Hindlimb muscle (tissue), 1 donor: ENCODE results near the gene FKRP. TPM values are rescaled to one million over a fixed set of nuclear protein-coding genes. Genes with fewer than 3 reads are reported as not detected.
"Not testable (repeated sequence)": the region's sequence is repeated elsewhere in the genome, so short reads cannot be mapped to it uniquely, and the experiment has no call there.

Source experiments
- DNase-seq: peaks from one replicate; pipeline ENCODE4 v3.0.0-alpha.2; 2013
- polyA plus RNA-seq: library from polyadenylated mRNA; unstranded; fragments of 120-200 nt; gene quantifications from one replicate; pipeline ENCODE4 v1.2.1, GENCODE V29; 2013; ENCODE audit not compliant: insufficient read length

The FKRP gene
- polyA plus RNA-seq, 1 donor = 20.3 TPM

GRCh38 chr19:46759817-46760333 lies 14.0 kb downstream of the FKRP start:
- DNase-seq = no peak

GRCh38 chr19:46760363-46760762 lies 14.5 kb downstream of the FKRP start:
- DNase-seq = no peak

DNA sequence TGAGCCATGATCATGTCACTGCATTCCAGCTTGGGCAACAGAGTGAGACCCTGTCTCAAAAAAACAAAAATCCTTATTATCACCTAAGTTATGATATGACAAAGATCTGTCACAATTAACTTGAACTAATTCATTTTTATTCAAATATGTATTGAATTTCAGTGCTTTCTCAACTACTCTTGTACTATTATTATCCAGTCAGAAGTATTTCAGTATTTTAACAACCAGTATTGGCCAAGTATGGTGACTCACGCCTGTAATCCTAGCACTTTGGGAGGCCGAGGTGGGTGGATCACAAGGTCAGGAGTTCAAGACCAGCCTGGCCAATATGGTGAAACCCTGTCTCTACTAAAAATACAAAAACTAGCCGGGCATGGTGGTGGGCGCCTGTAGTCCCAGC lies 15.0 kb downstream of the FKRP start:
- DNase-seq = not testable (repeated sequence)

DNA sequence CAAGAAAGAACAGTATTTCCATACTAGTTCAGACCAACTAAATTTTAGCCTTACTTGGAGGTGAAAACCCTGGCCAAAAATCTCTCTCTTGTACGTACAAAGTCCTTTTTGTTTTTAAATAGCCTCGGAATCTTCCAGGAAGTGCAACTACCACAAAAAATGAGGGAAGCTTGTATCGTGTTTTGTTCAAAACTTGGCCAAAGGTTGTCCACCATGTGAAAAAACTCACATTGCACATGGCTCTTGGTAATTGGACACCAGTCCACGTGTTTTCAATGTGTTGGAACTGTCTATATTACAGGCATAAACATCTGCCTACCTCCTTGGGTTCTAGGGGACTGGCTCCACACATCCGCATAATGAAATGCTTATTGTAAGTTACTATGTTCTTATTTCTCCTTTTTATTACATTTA lies 15.6 kb downstream of the FKRP start:
- DNase-seq = no peak

DNA sequence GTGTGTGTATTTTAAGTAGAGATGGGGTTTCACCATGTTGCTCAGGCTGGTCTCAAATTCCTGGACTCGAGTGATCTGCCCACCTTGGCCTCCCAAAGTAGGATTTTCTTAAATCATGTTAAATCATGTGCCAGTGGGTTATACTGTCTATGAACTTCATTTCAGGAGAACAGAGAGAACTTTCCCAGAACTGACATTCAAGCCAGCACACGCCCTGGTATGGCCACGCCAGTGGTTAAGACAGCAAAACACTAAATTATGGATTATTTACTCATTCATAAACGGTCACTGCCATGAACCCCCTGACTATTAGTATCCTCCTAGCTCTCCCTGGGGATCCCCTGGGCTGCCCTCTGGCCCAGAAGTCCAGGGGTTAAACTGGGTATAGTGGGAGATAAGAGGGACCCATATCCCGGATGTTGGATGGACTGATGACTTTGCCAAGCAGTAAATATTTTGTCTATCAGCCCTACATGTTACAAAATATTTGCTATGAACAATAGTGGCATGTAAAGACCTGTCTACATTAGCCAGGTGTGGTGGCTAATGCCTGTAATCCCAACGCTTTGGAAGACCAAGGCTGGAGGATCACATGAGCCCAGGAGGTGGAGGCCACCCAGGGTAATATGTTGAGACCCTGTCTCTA lies 16.5 kb downstream of the FKRP start:
- no peak for DNase-seq

- no peak for DNase-seq
Measured at GRCh38 chr19:46764817-46765291, 19.0 kb downstream of the FKRP start.

GRCh38 chr19:46766569-46767317 lies 20.9 kb downstream of the FKRP start:
- no peak for DNase-seq

- DNase-seq = not testable (repeated sequence)
Measured at GRCh38 chr19:46768746-46769145, 22.9 kb downstream of the FKRP start.

DNA sequence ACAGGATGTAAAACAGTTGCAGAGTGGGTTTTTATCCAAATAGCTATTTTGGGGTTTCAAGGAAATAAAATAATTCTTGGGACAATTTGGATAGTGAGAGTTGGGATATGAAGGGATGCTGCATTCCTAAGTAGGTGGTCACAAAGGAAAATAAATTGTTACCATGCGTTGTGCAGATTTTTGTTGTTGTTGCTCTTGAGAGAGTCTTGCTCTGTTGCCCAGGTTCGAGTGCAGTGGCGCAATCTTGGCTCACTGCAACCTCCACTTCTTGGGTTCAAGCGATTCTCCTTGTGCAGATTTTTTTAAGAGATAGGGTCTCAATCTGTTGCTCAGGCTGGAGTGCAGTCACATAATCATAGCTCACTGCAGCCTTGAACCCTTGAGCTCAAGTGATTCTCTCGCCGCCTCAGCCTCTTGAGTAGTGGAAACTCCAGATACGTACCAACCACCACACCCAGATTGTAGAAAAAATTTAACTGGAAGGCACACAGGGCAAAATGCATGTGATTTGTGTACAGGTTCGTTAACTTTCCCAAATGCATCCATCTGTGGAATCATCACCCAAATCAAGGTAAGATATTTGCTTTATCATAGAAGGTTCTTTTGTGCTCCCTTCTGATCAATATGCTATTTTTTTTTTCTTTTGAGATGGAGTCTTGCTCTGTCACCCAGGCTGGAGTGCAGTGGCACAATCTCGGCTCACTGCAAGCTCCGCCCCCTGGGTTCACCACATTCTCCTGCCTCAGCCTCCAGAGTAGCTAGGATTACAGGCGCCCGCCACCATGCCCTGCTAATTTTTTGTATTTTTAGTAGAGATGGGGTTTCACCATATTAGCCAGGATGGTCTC lies 26.5 kb downstream of the FKRP start:
- DNase-seq = no peak

GRCh38 chr19:46773018-46773399 lies 27.2 kb downstream of the FKRP start:
- DNase-seq = no peak

DNA sequence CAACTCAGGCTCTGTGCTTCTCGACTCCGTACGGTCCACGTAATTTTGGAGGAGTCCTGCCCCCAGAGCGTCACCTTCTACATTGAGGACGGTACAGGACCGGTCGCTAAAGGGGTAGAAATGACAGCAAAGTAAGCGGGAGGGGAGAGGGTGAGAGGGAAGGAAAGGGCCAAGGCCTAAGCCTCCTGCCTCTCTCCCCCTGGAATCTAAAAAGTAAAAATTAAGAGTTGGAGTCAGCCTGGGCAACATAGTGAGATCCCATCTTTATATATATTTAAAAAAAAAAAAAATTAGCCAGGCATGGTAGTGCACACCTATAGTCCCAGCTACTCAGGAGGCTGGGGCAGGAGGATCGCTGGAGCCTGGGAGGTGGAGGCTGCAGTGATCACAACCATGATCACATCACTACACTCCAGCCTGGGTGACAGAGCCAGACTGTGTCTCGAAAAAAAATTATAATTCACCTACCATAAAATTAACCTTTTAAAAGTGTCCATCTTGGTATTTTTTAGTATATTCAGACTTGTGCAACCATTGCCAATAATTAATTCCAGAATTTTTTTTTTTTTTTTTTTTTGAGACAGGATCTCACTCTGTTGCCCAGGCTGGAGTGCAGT lies 29.9 kb downstream of the FKRP start:
- no peak for DNase-seq

- no peak for DNase-seq
Measured at GRCh38 chr19:46776927-46777911, 31.4 kb downstream of the FKRP start.

DNA sequence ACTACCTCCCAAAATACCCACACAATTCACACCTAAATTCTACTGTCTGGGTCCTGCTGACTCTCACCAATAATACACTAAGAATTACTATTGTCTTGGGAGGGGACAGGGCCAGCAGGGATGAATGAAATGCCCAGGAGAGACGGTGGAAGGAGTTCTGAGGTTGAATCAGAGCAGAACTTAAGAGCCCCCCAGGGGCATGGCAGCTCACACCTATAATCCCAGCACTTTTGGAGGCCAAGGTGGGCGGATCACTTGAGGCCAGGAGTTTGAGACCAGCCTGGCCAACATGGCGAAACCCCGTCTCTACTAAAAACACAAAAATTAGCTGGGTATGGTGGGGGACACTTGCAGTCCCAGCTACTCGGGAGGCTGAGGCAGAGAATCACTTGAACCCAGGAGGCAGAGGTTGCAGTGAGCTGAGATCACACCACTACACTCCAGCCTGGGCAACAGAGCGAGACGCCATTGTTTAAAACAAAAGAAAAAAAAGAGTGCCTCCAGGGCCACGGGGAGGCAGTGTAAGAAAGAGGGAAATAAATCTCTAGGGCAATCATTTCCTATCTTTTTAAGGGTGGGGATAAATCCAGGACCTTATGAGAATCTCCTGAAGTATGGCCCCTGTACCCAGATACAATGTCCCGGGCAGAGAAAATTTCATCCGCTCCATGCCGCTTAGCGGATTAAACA lies 32.2 kb downstream of the FKRP start:
- not testable (repeated sequence) for DNase-seq

- DNase-seq = no peak
Measured at GRCh38 chr19:46782355-46783019, 36.6 kb downstream of the FKRP start.

GRCh38 chr19:46783670-46784069 lies 37.8 kb downstream of the FKRP start:
- no peak for DNase-seq

- no peak for DNase-seq
Measured at GRCh38 chr19:46784262-46785053, 38.6 kb downstream of the FKRP start.

DNA sequence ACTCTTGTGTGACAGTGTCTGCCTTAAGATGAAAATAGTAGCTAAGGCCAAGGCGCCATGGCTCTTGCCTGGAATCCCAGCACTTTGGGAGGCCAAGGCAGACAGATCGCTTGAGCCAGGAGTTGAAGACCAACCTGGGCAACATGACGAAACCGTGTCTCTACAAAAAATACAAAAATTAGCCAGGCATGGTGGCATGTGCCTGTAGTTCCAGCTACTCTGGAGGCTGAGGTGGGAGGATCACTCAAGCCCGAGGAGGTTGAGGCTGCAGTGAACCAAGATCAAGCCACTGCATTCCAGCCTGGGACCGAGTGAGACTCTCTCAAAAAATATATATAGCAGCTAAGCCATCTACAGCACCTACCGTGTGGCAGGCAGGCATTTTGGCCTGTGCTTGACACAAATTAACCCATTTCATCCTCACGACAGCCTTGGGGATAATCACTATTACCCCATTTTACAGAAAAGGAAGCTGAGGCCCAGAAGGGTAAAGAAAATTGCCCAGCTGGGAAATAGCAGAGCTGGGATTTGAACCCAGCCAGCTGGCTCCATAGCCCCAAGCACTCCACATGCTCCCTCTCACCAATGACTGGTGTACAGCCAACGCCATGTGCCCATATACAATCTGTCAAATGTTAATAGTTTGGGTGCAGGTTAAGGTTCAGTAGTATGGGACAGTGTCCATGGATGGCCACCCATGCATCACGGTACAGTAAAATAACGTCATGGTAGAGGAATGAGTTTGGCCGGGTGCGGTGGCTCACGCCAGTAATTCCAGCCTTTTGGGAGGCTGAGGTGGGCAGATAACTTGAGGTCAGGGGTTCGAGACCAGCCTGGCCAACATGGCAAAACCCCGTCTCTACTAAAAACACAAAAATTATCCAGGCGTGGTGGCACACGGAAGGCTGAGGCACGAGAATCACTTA lies 39.5 kb downstream of the FKRP start:
- DNase-seq = no peak

DNA sequence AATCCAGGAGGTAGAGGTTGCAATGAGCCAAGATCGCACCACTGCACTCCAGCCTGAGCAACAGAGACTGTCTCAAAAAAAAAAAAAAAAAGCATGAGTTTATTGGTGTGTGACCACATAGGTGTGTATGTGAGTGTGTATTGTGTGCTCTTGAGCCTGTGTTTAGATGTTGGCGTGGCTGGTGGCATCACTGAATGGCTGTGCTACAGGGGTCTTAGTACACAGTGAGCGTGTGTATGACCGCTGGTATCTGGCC lies 40.1 kb downstream of the FKRP start:
- no peak for DNase-seq
